Activated B cell treated with CpG ODN at 0.5 μM for 24 hours (primary cell): ENCODE results near the gene HOXD13. TPM values are rescaled to one million over a fixed set of nuclear protein-coding genes. Genes with fewer than 3 reads are reported as not detected.

ENCODE experiments used
- ATAC-seq: fragments of 200-7000 bp; cut with Tn5 transposase; one replicate; pipeline ENCODE4 v1.10.0; 2021; ENCODE audit warnings: low read depth, mild to moderate bottlenecking, moderate library complexity
- CTCF ChIA-PET: fragments of 350-600 bp; sonication (Branson Sonifier 250); formaldehyde crosslinking; loops from one replicate; lab custom pipeline; 2021; ENCODE audit warnings: antibody characterized with exemption; lab: Charles Lee
- POLR2A ChIA-PET: fragments of 350-600 bp; sonication (Branson Sonifier 250); formaldehyde crosslinking; loops from one replicate; lab custom pipeline; 2021; ENCODE audit warnings: antibody characterized with exemption; lab: Charles Lee
- DNase-seq: peaks from one replicate; pipeline ENCODE4 v3.0.0; 2022
- H3K27ac Mint-ChIP-seq: one replicate; pipeline ENCODE4 v1.8.0; 2020; ENCODE audit warnings: mixed read lengths
- H3K27me3 Mint-ChIP-seq: one replicate; pipeline ENCODE4 v1.8.0; 2021; ENCODE audit warnings: mixed read lengths
- H3K36me3 Mint-ChIP-seq: one replicate; pipeline ENCODE4 v1.8.0; 2021; ENCODE audit warnings: low read depth, mixed read lengths
- H3K4me1 Mint-ChIP-seq: one replicate; pipeline ENCODE4 v1.8.0; 2021; ENCODE audit warnings: mixed read lengths
- H3K4me3 Mint-ChIP-seq: one replicate; pipeline ENCODE4 v1.8.0; 2020; ENCODE audit warnings: mild to moderate bottlenecking, mixed read lengths
- H3K9me3 Mint-ChIP-seq: one replicate; pipeline ENCODE4 v1.8.0; 2020; ENCODE audit warnings: mixed read lengths
- intact Hi-C: fragments of 100-400 bp; cut with micrococcal nuclease; formaldehyde crosslinking; loops from one replicate; pipeline ENCODE4 v1.15.1; 2024
- total RNA-seq: library from RNA; stranded (reverse); gene quantifications from 2 replicates; pipeline ENCODE4 v1.2.3, GENCODE V29; 2022
- TF ChIP-seq, protein P1 (sequence below): fragments of 200-600 bp; IDR thresholded peaks from one replicate; pipeline ENCODE4 v1.8.0; 2022; ENCODE audit warnings: antibody characterized with exemption, mild to moderate bottlenecking

HOXD13 gene
- total RNA-seq, 1 donor from 2014 or later, result not detected

DNA sequence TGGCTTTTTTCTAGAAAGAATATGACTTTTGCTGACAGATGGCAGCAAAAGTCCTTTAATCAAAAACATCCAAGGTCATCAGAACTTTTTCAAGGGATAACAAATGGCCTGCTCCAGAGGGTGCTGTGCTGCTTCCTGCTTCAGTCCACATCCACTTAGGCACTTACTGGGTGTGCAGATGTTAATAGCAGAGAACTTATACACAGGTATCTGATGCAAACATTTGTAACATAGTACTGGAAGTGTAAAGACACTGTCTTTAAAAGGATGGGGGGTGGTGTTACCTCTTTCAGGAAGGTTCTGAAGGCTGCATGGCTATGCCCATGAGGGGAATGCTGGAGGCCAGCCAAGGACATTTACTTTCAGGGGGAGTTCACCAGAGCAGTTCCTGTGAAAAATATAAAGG lies 42.5 kb downstream of the HOXD13 start:
- no peaks in the 10 kb centered on the region for H3K36me3 Mint-ChIP-seq
- H3K9me3 Mint-ChIP-seq, result peaks cover 7% of the 10 kb centered on the region
- ATAC-seq (no peak), DNase-seq (no peak)
- TF ChIP-seq, protein P1, sequence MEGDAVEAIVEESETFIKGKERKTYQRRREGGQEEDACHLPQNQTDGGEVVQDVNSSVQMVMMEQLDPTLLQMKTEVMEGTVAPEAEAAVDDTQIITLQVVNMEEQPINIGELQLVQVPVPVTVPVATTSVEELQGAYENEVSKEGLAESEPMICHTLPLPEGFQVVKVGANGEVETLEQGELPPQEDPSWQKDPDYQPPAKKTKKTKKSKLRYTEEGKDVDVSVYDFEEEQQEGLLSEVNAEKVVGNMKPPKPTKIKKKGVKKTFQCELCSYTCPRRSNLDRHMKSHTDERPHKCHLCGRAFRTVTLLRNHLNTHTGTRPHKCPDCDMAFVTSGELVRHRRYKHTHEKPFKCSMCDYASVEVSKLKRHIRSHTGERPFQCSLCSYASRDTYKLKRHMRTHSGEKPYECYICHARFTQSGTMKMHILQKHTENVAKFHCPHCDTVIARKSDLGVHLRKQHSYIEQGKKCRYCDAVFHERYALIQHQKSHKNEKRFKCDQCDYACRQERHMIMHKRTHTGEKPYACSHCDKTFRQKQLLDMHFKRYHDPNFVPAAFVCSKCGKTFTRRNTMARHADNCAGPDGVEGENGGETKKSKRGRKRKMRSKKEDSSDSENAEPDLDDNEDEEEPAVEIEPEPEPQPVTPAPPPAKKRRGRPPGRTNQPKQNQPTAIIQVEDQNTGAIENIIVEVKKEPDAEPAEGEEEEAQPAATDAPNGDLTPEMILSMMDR, result no peak
- intact Hi-C loops, result loop anchor here (10.0 kb wide), 1 partner anchor 1800 kb away; the partner anchor contains the start of gene SP9
- H3K27ac Mint-ChIP-seq, result no peak overlapping the region
- no peak overlapping the region for H3K4me3 Mint-ChIP-seq
- POLR2A ChIA-PET, result no interaction called here
- peaks cover 30% of the 10 kb centered on the region for H3K4me1 Mint-ChIP-seq
- peaks cover 80% of the 10 kb centered on the region for H3K27me3 Mint-ChIP-seq
- CTCF ChIA-PET, result interaction anchor here (1.0 to 1.2 kb wide), 2 partner anchors 419 to 517 kb away, joined by 3 read pairs; no protein-coding TSS in a partner anchor

- peaks cover 7% of the 10 kb centered on the region for H3K9me3 Mint-ChIP-seq
- peaks cover 31% of the 10 kb centered on the region for H3K4me1 Mint-ChIP-seq
- POLR2A ChIA-PET, result no interaction called here
- peaks cover 79% of the 10 kb centered on the region for H3K27me3 Mint-ChIP-seq
- H3K36me3 Mint-ChIP-seq, result no peaks in the 10 kb centered on the region
- CTCF ChIA-PET, result interaction anchor here (0.6 kb wide), 1 partner anchor 9 kb away, joined by 3 read pairs; no protein-coding TSS in a partner anchor
- no peak overlapping the region for H3K27ac Mint-ChIP-seq
- intact Hi-C loops, result loop anchor here (10.0 kb wide), 1 partner anchor 1802 kb away; the partner anchor contains the start of gene SP9
- DNase-seq (no peak), ATAC-seq (no peak)
- TF ChIP-seq, protein P1, result no peak
- peak overlapping the region; percentile 44 for H3K4me3 Mint-ChIP-seq
These were observed 44.1 kb downstream of the HOXD13 start for GRCh38 chr2:176136374-176137251.

DNA sequence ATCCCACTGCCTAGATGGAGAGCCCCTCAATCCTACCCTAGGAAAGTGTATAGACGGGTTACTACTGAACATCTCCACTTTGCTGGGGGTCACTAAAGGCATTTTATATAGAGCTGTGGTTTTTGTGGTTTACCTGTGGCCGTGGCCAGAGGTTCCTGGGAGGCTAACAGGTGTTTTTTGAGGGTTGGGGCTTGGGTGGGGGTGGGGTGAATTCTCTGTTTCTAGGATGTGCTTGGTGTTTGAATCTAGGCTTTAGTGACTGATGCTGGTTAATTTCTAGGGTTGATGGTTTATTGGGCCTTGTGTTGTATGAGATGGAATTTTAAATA lies 44.7 kb downstream of the HOXD13 start:
- POLR2A ChIA-PET, result no interaction called here
- intact Hi-C loops, result loop anchor here (10.0 kb wide), 1 partner anchor 1802 kb away; the partner anchor contains the start of gene SP9
- peaks cover 7% of the 10 kb centered on the region for H3K9me3 Mint-ChIP-seq
- H3K4me3 Mint-ChIP-seq, result no peak overlapping the region
- H3K4me1 Mint-ChIP-seq, result peaks cover 28% of the 10 kb centered on the region
- TF ChIP-seq, protein P1, result no peak
- DNase-seq (no peak), ATAC-seq (no peak)
- H3K36me3 Mint-ChIP-seq, result no peaks in the 10 kb centered on the region
- CTCF ChIA-PET, result no interaction called here
- peaks cover 81% of the 10 kb centered on the region for H3K27me3 Mint-ChIP-seq
- H3K27ac Mint-ChIP-seq, result no peak overlapping the region

GRCh38 chr2:176137906-176138305 lies 45.4 kb downstream of the HOXD13 start:
- ChIA-PET CTCF (no interaction called here), POLR2A (no interaction called here)
- no peaks in the 10 kb centered on the region for H3K36me3 Mint-ChIP-seq
- no peak overlapping the region for H3K27ac Mint-ChIP-seq
- peaks cover 7% of the 10 kb centered on the region for H3K9me3 Mint-ChIP-seq
- H3K4me1 Mint-ChIP-seq, result peaks cover 23% of the 10 kb centered on the region
- ATAC-seq (no peak), DNase-seq (no peak)
- intact Hi-C loops, result loop anchor here (10.0 kb wide), 1 partner anchor 1803 kb away; the partner anchor contains the start of gene SP9
- peaks cover 79% of the 10 kb centered on the region for H3K27me3 Mint-ChIP-seq
- no peak overlapping the region for H3K4me3 Mint-ChIP-seq
- TF ChIP-seq, protein P1, result no peak

DNA sequence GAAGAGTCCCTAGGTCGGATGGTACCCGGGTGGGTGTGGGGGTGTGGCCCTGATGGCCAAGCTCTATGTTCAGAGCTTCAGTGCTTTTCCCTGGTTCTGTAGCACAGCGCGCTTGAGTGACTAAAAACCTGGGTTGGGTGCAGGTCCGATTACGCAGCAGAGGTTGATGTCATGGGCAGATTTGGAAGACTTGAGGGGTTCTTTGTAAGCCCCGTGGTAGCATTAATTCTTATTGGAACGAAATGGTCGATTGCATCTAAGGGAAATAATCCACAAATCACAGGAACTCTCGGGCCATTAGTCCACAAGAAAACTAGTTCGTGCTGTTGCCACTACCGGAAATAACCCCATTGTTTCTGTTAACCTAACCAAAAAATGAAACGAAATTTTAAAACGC lies 46.0 kb downstream of the HOXD13 start:
- CTCF ChIA-PET, result interaction anchor here (1.6 kb wide), 1 partner anchor 11 kb away, joined by 9 read pairs; no protein-coding TSS in a partner anchor
- Mint-ChIP-seq H3K4me1 (peaks cover 22% of the 10 kb centered on the region), H3K27ac (peak overlapping the region; percentile 32), H3K36me3 (no peaks in the 10 kb centered on the region), H3K9me3 (peaks cover 7% of the 10 kb centered on the region), H3K27me3 (peaks cover 79% of the 10 kb centered on the region), H3K4me3 (no peak overlapping the region)
- ATAC-seq (no peak), DNase-seq (no peak)
- intact Hi-C loops, result loop anchor here (10.0 kb wide), 1 partner anchor 1804 kb away; the partner anchor contains the start of gene SP9
- POLR2A ChIA-PET, result no interaction called here
- TF ChIP-seq, protein P1, result no peak
